Thoracic aorta (tissue), 2 donors: ENCODE measurements around the gene TAAR8. TPM values are rescaled to one million over a fixed set of nuclear protein-coding genes. Genes with fewer than 3 reads are reported as not detected.

Experiments
- ATAC-seq: fragments of 150-250 bp; one replicate; pipeline ENCODE4 v1.8.0; 2017; ENCODE audit warnings: low read depth; ENCODE audit not compliant: insufficient number of reproducible peaks, low FRiP score
- DNase-seq: peaks from one replicate; pipeline ENCODE4 v3.0.0-alpha.2; 2020; ENCODE audit warnings: low spot score
- H3K27ac ChIP-seq, 2 donors: fragments of 200-600 bp; sonication (generic); 1 replicate in 1 of 2; 2 replicates in 1 of 2; pipeline ENCODE4 v1.5.1; 2016; ENCODE audit warnings: mild to moderate bottlenecking in 2 of 2, moderate library complexity in 2 of 2
- H3K27me3 ChIP-seq: fragments of 200-600 bp; sonication (generic); replicated peaks from 2 replicates; pipeline ENCODE4 v1.6.0; 2016; ENCODE audit warnings: mild to moderate bottlenecking; ENCODE audit not compliant: insufficient read depth
- H3K36me3 ChIP-seq: fragments of 200-600 bp; sonication (generic); one replicate; pipeline ENCODE4 v1.5.1; 2016
- H3K4me1 ChIP-seq, 2 donors: fragments of 200-600 bp; sonication (generic); 1 replicate in 1 of 2; 2 replicates in 1 of 2; pipeline versions ENCODE4 v1.5.1 to v1.6.0; 2016; ENCODE audit warnings: low read depth in 2 of 2, mild to moderate bottlenecking in 1 of 2; ENCODE audit not compliant: control insufficient read depth in 1 of 2
- H3K4me3 ChIP-seq: fragments of 200-600 bp; sonication (generic); 2 replicates; pipeline ENCODE4 v1.5.1; 2016; ENCODE audit warnings: mild to moderate bottlenecking
- H3K9me3 ChIP-seq: fragments of 200-600 bp; sonication (generic); 2 replicates; pipeline ENCODE4 v1.5.1; 2016
- total RNA-seq, 2 donors: library from RNA; depleted of rRNA; stranded (reverse); fragments of >200 nt; gene quantifications; one replicate each; pipeline versions ENCODE4 v1.1.0 to v1.2.3, GENCODE V29; 2016
- TF ChIP-seq, protein P1 (sequence below): fragments of 200-600 bp; sonication (generic); IDR thresholded peaks from one replicate; pipeline ENCODE4 v1.5.1; 2019; ENCODE audit warnings: antibody characterized with exemption

The TAAR8 gene, protein sequence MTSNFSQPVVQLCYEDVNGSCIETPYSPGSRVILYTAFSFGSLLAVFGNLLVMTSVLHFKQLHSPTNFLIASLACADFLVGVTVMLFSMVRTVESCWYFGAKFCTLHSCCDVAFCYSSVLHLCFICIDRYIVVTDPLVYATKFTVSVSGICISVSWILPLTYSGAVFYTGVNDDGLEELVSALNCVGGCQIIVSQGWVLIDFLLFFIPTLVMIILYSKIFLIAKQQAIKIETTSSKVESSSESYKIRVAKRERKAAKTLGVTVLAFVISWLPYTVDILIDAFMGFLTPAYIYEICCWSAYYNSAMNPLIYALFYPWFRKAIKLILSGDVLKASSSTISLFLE
- total RNA-seq: not detected

DNA sequence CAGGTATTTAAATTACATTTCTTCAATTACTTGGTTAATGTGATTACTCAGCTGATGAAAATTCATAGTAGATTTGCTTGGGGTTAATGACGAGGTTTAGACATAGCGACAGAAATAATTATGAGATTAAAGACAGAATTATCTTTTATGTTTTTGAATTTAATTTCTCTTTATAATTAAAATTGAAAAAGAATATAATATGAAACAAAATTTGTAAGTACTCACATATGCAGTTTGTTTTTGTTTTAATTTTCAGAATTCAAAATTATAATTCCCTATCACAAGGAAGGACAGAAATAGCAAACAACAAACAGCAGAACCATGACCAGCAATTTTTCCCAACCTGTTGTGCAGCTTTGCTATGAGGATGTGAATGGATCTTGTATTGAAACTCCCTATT, at the start of gene TAAR8:
Gene TAAR8 (plus strand): TSS at position 301 of the 400 bp plus-strand sequence. CDS start 21 bp downstream, at position 322.
- Histone ChIP-seq H3K27ac (no peak within 1 kb of the TSS), H3K4me1 (no peaks in the 10 kb centered on the region), H3K4me3 (no peak within 1 kb of the TSS), H3K9me3 (no peaks in the 10 kb centered on the region), H3K36me3 (no peaks in the 10 kb centered on the region), H3K27me3 (no peaks in the 10 kb centered on the region)
- DNase-seq (no peak), ATAC-seq (no peak)
- TF ChIP-seq, protein P1, sequence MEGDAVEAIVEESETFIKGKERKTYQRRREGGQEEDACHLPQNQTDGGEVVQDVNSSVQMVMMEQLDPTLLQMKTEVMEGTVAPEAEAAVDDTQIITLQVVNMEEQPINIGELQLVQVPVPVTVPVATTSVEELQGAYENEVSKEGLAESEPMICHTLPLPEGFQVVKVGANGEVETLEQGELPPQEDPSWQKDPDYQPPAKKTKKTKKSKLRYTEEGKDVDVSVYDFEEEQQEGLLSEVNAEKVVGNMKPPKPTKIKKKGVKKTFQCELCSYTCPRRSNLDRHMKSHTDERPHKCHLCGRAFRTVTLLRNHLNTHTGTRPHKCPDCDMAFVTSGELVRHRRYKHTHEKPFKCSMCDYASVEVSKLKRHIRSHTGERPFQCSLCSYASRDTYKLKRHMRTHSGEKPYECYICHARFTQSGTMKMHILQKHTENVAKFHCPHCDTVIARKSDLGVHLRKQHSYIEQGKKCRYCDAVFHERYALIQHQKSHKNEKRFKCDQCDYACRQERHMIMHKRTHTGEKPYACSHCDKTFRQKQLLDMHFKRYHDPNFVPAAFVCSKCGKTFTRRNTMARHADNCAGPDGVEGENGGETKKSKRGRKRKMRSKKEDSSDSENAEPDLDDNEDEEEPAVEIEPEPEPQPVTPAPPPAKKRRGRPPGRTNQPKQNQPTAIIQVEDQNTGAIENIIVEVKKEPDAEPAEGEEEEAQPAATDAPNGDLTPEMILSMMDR: no peak

GRCh38 chr6:132504757-132505156, 47.7 kb upstream of the TAAR8 start:
- Histone ChIP-seq H3K27ac (no peak overlapping the region), H3K9me3 (no peaks in the 10 kb centered on the region), H3K4me3 (no peak overlapping the region), H3K27me3 (no peaks in the 10 kb centered on the region), H3K36me3 (peaks cover 14% of the 10 kb centered on the region), H3K4me1 (peaks cover 34 to 63% of the 10 kb centered on the region in 2 donors)
- TF ChIP-seq, protein P1: no peak
- DNase-seq (no peak), ATAC-seq (no peak)

- Histone ChIP-seq H3K36me3 (peaks cover 14% of the 10 kb centered on the region), H3K27ac (no peak overlapping the region), H3K4me1 (peaks cover 37 to 63% of the 10 kb centered on the region in 2 donors), H3K9me3 (no peaks in the 10 kb centered on the region), H3K4me3 (no peak overlapping the region), H3K27me3 (no peaks in the 10 kb centered on the region)
- DNase-seq (no peak), ATAC-seq (no peak)
- TF ChIP-seq, protein P1: no peak
These were observed 47.3 kb upstream of the TAAR8 start for GRCh38 chr6:132505158-132505557.

DNA sequence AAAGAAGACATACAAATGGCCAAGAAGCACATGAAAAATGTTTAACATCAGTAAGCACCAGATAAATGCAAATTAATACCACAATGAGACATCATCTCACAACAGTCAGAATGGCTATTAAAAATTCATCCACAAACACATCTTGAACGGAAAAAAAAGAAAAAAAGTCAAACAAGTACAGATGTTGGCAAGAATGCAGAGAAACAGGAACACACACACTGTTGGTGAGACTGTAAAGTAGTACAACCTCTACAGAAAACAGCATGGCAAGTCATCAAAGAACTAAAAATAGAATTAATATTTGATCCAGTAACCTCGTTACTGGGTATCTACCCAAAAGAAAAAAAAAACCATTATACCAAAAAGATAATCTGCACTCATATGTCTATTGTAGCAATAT, 46.0 kb upstream of the TAAR8 start:
- Histone ChIP-seq H3K27ac (no peak overlapping the region), H3K36me3 (peaks cover 14% of the 10 kb centered on the region), H3K9me3 (no peaks in the 10 kb centered on the region), H3K4me3 (no peak overlapping the region), H3K27me3 (no peaks in the 10 kb centered on the region), H3K4me1 (peaks cover 49 to 69% of the 10 kb centered on the region in 2 donors)
- DNase-seq (no peak), ATAC-seq (no peak)
- TF ChIP-seq, protein P1: no peak

- TF ChIP-seq, protein P1: no peak
- Histone ChIP-seq H3K36me3 (peaks cover 7% of the 10 kb centered on the region), H3K9me3 (no peaks in the 10 kb centered on the region), H3K27ac (no peak overlapping the region), H3K27me3 (no peaks in the 10 kb centered on the region), H3K4me3 (no peak overlapping the region), H3K4me1 (peaks cover 53 to 73% of the 10 kb centered on the region in 2 donors)
- DNase-seq: no peak
- ATAC-seq: no peak
These were observed 45.3 kb upstream of the TAAR8 start for GRCh38 chr6:132506869-132507808.
